ENCODE data around the gene METTL6.
"Not testable (repeated sequence)": the region's sequence is repeated elsewhere in the genome, so short reads cannot be mapped to it uniquely, and the experiment has no call there.

The METTL6 gene

GRCh38 chr3:15403495-15403894 lies 23.8 kb downstream of the METTL6 start:
- no peak for DNase-seq

GRCh38 chr3:15401936-15402335 lies 25.4 kb downstream of the METTL6 start:
- DNase-seq = no peak

- DNase-seq = no peak
Measured at GRCh38 chr3:15399970-15400369, 27.4 kb downstream of the METTL6 start.

- DNase-seq = not testable (repeated sequence)
Measured at GRCh38 chr3:15398731-15399133, 28.6 kb downstream of the METTL6 start.

- DNase-seq = not testable (repeated sequence)
Measured at GRCh38 chr3:15393252-15393651, 34.1 kb downstream of the METTL6 start.

- DNase-seq = no peak
Measured at GRCh38 chr3:15391007-15391406, 36.3 kb downstream of the METTL6 start.

GRCh38 chr3:15390460-15390859 lies 36.9 kb downstream of the METTL6 start:
- no peak for DNase-seq

- not testable (repeated sequence) for DNase-seq
Measured at GRCh38 chr3:15388335-15388734, 39.0 kb downstream of the METTL6 start.

- no peak for DNase-seq
Measured at GRCh38 chr3:15387735-15388134, 39.6 kb downstream of the METTL6 start.

GRCh38 chr3:15387171-15387581 lies 40.2 kb downstream of the METTL6 start:
- no peak for DNase-seq

- DNase-seq = not testable (repeated sequence)
Measured at GRCh38 chr3:15386654-15386955, 40.7 kb downstream of the METTL6 start.

GRCh38 chr3:15385901-15386653 lies 41.3 kb downstream of the METTL6 start:
- no peak for DNase-seq

GRCh38 chr3:15385238-15385695 lies 42.1 kb downstream of the METTL6 start:
- DNase-seq = not testable (repeated sequence)

- DNase-seq = no peak
Measured at GRCh38 chr3:15384510-15385237, 42.7 kb downstream of the METTL6 start.

- no peak for DNase-seq
Measured at GRCh38 chr3:15382405-15382923, 44.9 kb downstream of the METTL6 start.

GRCh38 chr3:15380980-15381890 lies 46.1 kb downstream of the METTL6 start:
- DNase-seq = no peak

GRCh38 chr3:15377961-15378791 lies 49.2 kb downstream of the METTL6 start:
- peak; percentile 8 to 93 (median 87) for DNase-seq

- no peak for DNase-seq
Measured at GRCh38 chr3:15375461-15376000, 51.8 kb downstream of the METTL6 start.

- no peak for DNase-seq
Measured at GRCh38 chr3:15372918-15373317, 54.4 kb downstream of the METTL6 start.

- no peak for DNase-seq
Measured at GRCh38 chr3:15368561-15369135, 58.7 kb downstream of the METTL6 start.

GRCh38 chr3:15367059-15367458 lies 60.3 kb downstream of the METTL6 start:
- no peak for DNase-seq

Measured in C1 segment of cervical spinal cord (tissue), 14 donors.